Measurements from ENCODE around the gene FYB1. TPM values are rescaled to one million over a fixed set of nuclear protein-coding genes. Genes with fewer than 3 reads are reported as not detected.

FYB1 gene
- polyA plus RNA-seq, 3 donors, result 75.3 to 141 (median 118) TPM

DNA sequence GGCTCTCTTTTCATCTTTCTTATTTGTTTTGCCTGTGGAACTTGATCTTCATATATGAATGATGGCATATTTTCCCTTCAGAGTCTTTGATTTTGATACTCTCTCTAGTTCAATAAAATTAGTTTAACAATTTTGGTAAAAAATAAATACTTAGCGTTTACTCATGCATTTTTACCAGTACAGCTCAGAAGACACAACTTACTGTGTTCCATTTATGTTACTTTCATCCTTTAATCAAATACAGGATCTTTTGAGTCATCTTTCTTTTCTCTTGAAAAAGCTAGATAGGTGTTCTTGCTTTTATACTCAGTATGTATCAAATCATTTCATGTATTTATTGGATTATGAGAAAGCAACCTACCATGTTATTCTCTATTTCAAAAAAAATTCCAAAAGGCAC, 98.0 kb downstream of the FYB1 start:
- Histone ChIP-seq H3K9me3 (replicated peaks in 1 of 2; ENCODE audit: control insufficient read depth in 1 of 2, insufficient read depth in 1 of 2, low read length in 2 of 2) (no peaks in the 10 kb centered on the region), H3K4me3 (replicated peaks in 1 of 3; ENCODE audit: low read depth in 2 of 3, low read length in 3 of 3) (no peak overlapping the region), H2AFZ (ENCODE audit: insufficient read depth, low read depth, low read length, poor library complexity, severe bottlenecking) (no peak overlapping the region), H3K27me3 (ENCODE audit: control insufficient read depth in 2 of 2, insufficient read depth in 2 of 2, low read length in 2 of 2) (no peaks in the 10 kb centered on the region), H4K20me1 (ENCODE audit: insufficient read depth, low read length) (peaks cover 85% of the 10 kb centered on the region), H3K36me3 (replicated peaks in 1 of 2; ENCODE audit: control insufficient read depth in 1 of 2, insufficient read depth in 2 of 2, low read length in 2 of 2) (peaks cover 99% of the 10 kb centered on the region in 2 donors), H3K4me2 (replicated peaks; ENCODE audit: extremely low read depth, low read length, poor library complexity, severe bottlenecking) (no peak overlapping the region), H3K79me2 (ENCODE audit: insufficient read depth, low read length) (no peaks in the 10 kb centered on the region), H3K9ac (ENCODE audit: insufficient read depth, low read length, poor library complexity, severe bottlenecking) (no peak overlapping the region), H3K27ac (ENCODE audit: low read depth in 1 of 2, low read length in 2 of 2) (no peak overlapping the region), H3K4me1 (ENCODE audit: control insufficient read depth in 1 of 2, insufficient read depth in 2 of 2, low read length in 2 of 2) (no peaks in the 10 kb centered on the region)
- Mint-ChIP-seq H3K36me3 (peaks cover 72 to 88% of the 10 kb centered on the region in 2 donors), H3K4me1 (no peaks in the 10 kb centered on the region), H3K27ac (no peak overlapping the region), H3K27me3 (ENCODE audit: low read depth in 3 of 3) (peaks cover 0 to 2% (median 0%) of the 10 kb centered on the region in 3 donors), H3K4me3 (no peak overlapping the region), H3K9me3 (no peaks in the 10 kb centered on the region)
- intact Hi-C loops (cut with micrococcal nuclease), result loop anchor here in 1 of 2 donors (10.0 kb wide), 1 partner anchor 157 kb away; no protein-coding TSS in a partner anchor
- no peak for DNase-seq
- WGBS (ENCODE audit: insufficient coverage), result no CpG with 5 or more reads among the region's 1 CpG
- TF ChIP-seq, protein P1, sequence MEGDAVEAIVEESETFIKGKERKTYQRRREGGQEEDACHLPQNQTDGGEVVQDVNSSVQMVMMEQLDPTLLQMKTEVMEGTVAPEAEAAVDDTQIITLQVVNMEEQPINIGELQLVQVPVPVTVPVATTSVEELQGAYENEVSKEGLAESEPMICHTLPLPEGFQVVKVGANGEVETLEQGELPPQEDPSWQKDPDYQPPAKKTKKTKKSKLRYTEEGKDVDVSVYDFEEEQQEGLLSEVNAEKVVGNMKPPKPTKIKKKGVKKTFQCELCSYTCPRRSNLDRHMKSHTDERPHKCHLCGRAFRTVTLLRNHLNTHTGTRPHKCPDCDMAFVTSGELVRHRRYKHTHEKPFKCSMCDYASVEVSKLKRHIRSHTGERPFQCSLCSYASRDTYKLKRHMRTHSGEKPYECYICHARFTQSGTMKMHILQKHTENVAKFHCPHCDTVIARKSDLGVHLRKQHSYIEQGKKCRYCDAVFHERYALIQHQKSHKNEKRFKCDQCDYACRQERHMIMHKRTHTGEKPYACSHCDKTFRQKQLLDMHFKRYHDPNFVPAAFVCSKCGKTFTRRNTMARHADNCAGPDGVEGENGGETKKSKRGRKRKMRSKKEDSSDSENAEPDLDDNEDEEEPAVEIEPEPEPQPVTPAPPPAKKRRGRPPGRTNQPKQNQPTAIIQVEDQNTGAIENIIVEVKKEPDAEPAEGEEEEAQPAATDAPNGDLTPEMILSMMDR (IDR thresholded peaks at IDR 0.05), result no peak

DNA sequence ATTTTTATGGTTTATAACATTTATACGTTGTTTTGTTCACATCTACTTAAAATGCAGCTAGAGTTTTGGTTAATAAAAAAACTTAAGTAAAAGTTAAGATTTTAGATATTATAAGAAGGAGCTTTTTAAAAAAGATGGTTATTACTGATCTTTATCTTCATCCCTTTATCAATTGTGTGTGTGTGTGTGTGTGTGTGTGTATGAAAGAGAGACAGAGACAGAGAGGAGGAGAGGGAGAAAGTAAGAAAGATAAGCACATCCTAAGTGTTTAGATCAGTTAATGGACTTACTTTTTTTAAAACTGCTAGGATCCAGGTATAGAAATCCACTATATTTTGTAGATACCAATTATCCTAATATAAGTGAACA, 99.3 kb downstream of the FYB1 start:
- Mint-ChIP-seq H3K27ac (peak overlapping the region in 1 of 7 donors; percentile 32), H3K4me3 (no peak overlapping the region), H3K36me3 (peaks cover 74 to 89% of the 10 kb centered on the region in 2 donors), H3K27me3 (ENCODE audit: low read depth in 3 of 3) (peaks cover 0 to 2% (median 0%) of the 10 kb centered on the region in 3 donors), H3K4me1 (no peaks in the 10 kb centered on the region), H3K9me3 (no peaks in the 10 kb centered on the region)
- H3K9me3 ChIP-seq (replicated peaks in 1 of 2; ENCODE audit: control insufficient read depth in 1 of 2, insufficient read depth in 1 of 2, low read length in 2 of 2), result no peaks in the 10 kb centered on the region
- H3K9ac ChIP-seq (ENCODE audit: insufficient read depth, low read length, poor library complexity, severe bottlenecking), result no peak overlapping the region
- no peak for DNase-seq
- H3K79me2 ChIP-seq (ENCODE audit: insufficient read depth, low read length), result no peaks in the 10 kb centered on the region
- H3K4me2 ChIP-seq (replicated peaks; ENCODE audit: extremely low read depth, low read length, poor library complexity, severe bottlenecking), result no peak overlapping the region
- WGBS (ENCODE audit: insufficient coverage), result no CpG with 5 or more reads among the region's 1 CpG
- intact Hi-C loops (cut with micrococcal nuclease), result loop anchor here in 1 of 2 donors (10.0 kb wide), 1 partner anchor 155 kb away; no protein-coding TSS in a partner anchor
- peaks cover 99% of the 10 kb centered on the region in 2 donors for H3K36me3 ChIP-seq (replicated peaks in 1 of 2; ENCODE audit: control insufficient read depth in 1 of 2, insufficient read depth in 2 of 2, low read length in 2 of 2)
- H3K4me1 ChIP-seq (ENCODE audit: control insufficient read depth in 1 of 2, insufficient read depth in 2 of 2, low read length in 2 of 2), result no peaks in the 10 kb centered on the region
- TF ChIP-seq, protein P1 (IDR thresholded peaks at IDR 0.05), result no peak
- H2AFZ ChIP-seq (ENCODE audit: insufficient read depth, low read depth, low read length, poor library complexity, severe bottlenecking), result no peak overlapping the region
- no peak overlapping the region for H3K27ac ChIP-seq (ENCODE audit: low read depth in 1 of 2, low read length in 2 of 2)
- no peak overlapping the region for H3K4me3 ChIP-seq (replicated peaks in 1 of 3; ENCODE audit: low read depth in 2 of 3, low read length in 3 of 3)
- H3K27me3 ChIP-seq (ENCODE audit: control insufficient read depth in 2 of 2, insufficient read depth in 2 of 2, low read length in 2 of 2), result no peaks in the 10 kb centered on the region
- H4K20me1 ChIP-seq (ENCODE audit: insufficient read depth, low read length), result peaks cover 87% of the 10 kb centered on the region

Data from CD14-positive monocyte (primary cell).